DND-41 (cell line): ENCODE results near the gene GPC4.

Source experiments
- ATAC-seq: fragments of 200-7000 bp; cut with Tn5 transposase; 3 replicates; pipeline ENCODE4 v1.9.1; 2021; ENCODE audit warnings: low read depth; ENCODE audit not compliant: insufficient read depth
- DNase-seq: peaks from one replicate; pipeline ENCODE4 v3.0.0-alpha.2; 2020
- H2AFZ ChIP-seq: 2 replicates; pipeline ENCODE4 v1.6.0; 2012; ENCODE audit warnings: low read depth, low read length
- H3K27ac ChIP-seq: 2 replicates; pipeline ENCODE4 v1.5.1; 2012; ENCODE audit warnings: low read length, inconsistent platforms
- H3K27me3 ChIP-seq: fragments of 200-600 bp; sonication (generic); 2 replicates; pipeline ENCODE4 v1.6.0; 2012; ENCODE audit warnings: low read length, mild to moderate bottlenecking, inconsistent platforms; ENCODE audit not compliant: insufficient read depth, poor library complexity
- H3K36me3 ChIP-seq: 2 replicates; pipeline ENCODE4 v1.5.1; 2012; ENCODE audit warnings: low read length, inconsistent platforms; ENCODE audit not compliant: insufficient read depth
- H3K4me1 ChIP-seq: 2 replicates; pipeline ENCODE4 v1.5.1; 2012; ENCODE audit warnings: mild to moderate bottlenecking, low read length; ENCODE audit not compliant: insufficient read depth
- H3K4me2 ChIP-seq: 2 replicates; pipeline ENCODE4 v1.6.0; 2012; ENCODE audit warnings: mild to moderate bottlenecking, moderate library complexity, low read length, inconsistent platforms; ENCODE audit not compliant: insufficient read depth
- H3K4me3 ChIP-seq, 2 experiments: fragments of 200-600 bp in 1 of 2; shearing (Covaris generic) in 1 of 2; 2 replicates each; pipeline ENCODE4 v1.5.1; 2012 to 2016; ENCODE audit warnings: inconsistent platforms in 2 of 2, low read length in 2 of 2, mild to moderate bottlenecking in 2 of 2, low read depth in 1 of 2, moderate library complexity in 1 of 2
- H3K79me2 ChIP-seq: 2 replicates; pipeline ENCODE4 v1.6.0; 2012; ENCODE audit warnings: low read length, inconsistent platforms; ENCODE audit not compliant: insufficient read depth
- H3K9ac ChIP-seq: 2 replicates; pipeline ENCODE4 v1.6.0; 2012; ENCODE audit warnings: low read depth, mild to moderate bottlenecking, inconsistent platforms, low read length, moderate library complexity
- H3K9me3 ChIP-seq: 2 replicates; pipeline ENCODE4 v1.5.1; 2012; ENCODE audit warnings: low read length, moderate library complexity, mild to moderate bottlenecking, inconsistent platforms; ENCODE audit not compliant: insufficient read depth, severe bottlenecking
- H4K20me1 ChIP-seq: 2 replicates; pipeline ENCODE4 v1.6.0; 2012; ENCODE audit warnings: low read length; ENCODE audit not compliant: insufficient read depth
- EZH2 ChIP-seq: IDR thresholded peaks from 3 replicates; pipeline ENCODE4 v1.6.1; 2012; ENCODE audit warnings: borderline replicate concordance, low read depth, mild to moderate bottlenecking, moderate library complexity, low read length, inconsistent platforms; ENCODE audit not compliant: severe bottlenecking
- TF ChIP-seq, protein P1 (sequence below): IDR thresholded peaks from 2 replicates; pipeline ENCODE4 v1.5.1; 2012; ENCODE audit warnings: borderline replicate concordance, low read length, moderate library complexity, mild to moderate bottlenecking; ENCODE audit not compliant: poor library complexity, severe bottlenecking; ENCODE audit errors: extremely low read depth

The GPC4 gene

DNA sequence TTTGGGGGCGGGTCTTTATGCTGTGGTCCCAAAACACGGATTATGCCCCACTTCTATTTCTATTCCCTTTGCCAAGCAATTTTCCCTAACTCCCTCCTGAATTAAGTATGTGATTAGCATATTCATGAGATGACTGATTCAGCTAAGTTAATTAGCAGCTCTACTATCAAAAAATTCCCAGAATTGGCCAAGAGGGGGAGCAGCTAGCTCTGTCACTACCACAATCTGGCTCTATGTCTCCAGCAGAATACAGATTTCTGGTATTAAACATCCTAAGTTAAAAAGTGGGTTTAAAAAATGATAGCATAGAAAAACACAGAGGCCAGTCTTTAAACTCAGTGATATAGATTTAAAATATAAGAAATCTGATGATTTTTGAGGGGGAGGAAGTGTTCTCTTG, 80.3 kb downstream of the GPC4 start:
- H3K4me2 ChIP-seq, result no peak overlapping the region
- no peaks in the 10 kb centered on the region for H3K27me3 ChIP-seq
- no peak overlapping the region for H3K4me3 ChIP-seq
- ATAC-seq (peak; percentile 69), DNase-seq (peak; percentile 43)
- H3K9ac ChIP-seq, result no peak overlapping the region
- TF ChIP-seq EZH2, result no peak
- TF ChIP-seq, protein P1, sequence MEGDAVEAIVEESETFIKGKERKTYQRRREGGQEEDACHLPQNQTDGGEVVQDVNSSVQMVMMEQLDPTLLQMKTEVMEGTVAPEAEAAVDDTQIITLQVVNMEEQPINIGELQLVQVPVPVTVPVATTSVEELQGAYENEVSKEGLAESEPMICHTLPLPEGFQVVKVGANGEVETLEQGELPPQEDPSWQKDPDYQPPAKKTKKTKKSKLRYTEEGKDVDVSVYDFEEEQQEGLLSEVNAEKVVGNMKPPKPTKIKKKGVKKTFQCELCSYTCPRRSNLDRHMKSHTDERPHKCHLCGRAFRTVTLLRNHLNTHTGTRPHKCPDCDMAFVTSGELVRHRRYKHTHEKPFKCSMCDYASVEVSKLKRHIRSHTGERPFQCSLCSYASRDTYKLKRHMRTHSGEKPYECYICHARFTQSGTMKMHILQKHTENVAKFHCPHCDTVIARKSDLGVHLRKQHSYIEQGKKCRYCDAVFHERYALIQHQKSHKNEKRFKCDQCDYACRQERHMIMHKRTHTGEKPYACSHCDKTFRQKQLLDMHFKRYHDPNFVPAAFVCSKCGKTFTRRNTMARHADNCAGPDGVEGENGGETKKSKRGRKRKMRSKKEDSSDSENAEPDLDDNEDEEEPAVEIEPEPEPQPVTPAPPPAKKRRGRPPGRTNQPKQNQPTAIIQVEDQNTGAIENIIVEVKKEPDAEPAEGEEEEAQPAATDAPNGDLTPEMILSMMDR, result peak; percentile 60
- H3K9me3 ChIP-seq, result no peaks in the 10 kb centered on the region
- no peak overlapping the region for H3K27ac ChIP-seq
- H3K36me3 ChIP-seq, result no peaks in the 10 kb centered on the region
- no peak overlapping the region for H2AFZ ChIP-seq
- no peaks in the 10 kb centered on the region for H3K79me2 ChIP-seq
- no peaks in the 10 kb centered on the region for H4K20me1 ChIP-seq
- no peaks in the 10 kb centered on the region for H3K4me1 ChIP-seq

DNA sequence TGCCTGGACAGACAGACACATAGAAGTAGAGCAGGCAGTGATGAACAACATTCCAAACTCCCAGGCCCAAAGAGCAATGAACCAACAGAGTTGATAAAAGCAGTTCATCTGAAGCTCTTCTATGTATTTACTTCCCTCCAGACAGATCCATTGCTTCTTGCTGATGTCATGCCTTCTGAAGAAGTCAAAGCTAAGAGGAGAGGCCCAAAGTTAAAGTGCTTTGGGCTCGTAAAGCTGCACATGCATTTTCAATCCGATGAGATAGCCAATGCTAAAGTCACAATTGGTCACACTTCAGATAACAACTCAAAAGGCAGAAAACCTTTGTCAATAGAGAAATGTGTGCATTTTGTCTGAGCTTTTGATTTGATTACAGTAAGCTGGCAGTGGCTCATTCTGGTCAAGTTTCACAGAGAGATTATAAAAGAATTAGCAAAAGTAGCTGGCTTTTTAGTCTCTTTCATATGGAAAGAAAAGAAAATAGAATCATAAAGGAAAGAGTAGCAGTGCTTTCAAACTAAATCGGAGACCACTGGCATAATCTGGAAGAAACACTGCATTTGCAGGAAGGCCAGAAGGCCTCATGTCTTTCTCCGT, 82.0 kb downstream of the GPC4 start:
- Histone ChIP-seq H3K4me3 (no peak overlapping the region), H3K27ac (no peak overlapping the region), H3K79me2 (no peaks in the 10 kb centered on the region), H3K27me3 (no peaks in the 10 kb centered on the region), H3K9ac (no peak overlapping the region), H3K4me2 (no peak overlapping the region), H3K4me1 (no peaks in the 10 kb centered on the region), H2AFZ (no peak overlapping the region), H3K9me3 (no peaks in the 10 kb centered on the region), H4K20me1 (no peaks in the 10 kb centered on the region), H3K36me3 (no peaks in the 10 kb centered on the region)
- no peak for DNase-seq
- no peak for TF ChIP-seq EZH2
- TF ChIP-seq, protein P1, result no peak
- ATAC-seq, result no peak

DNA sequence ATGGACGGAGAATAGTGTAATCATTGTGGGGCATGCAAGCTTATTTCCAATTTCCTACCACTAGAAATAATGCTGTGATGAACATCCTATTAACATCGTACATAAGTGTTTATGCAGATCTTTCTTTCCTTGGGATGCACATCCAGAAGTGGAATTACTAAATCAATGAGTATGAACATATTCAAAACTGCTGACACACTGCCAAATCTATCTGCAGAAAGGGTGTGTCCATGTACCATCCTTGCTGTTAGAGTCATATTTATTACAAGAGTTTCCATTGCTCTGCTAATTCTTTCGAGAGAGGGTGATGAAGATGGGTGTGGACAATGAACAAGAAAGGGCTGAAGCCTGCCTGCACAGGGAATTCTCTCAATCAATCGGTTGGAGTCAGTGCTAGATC, 82.6 kb downstream of the GPC4 start:
- Histone ChIP-seq H3K4me2 (no peak overlapping the region), H3K36me3 (no peaks in the 10 kb centered on the region), H2AFZ (no peak overlapping the region), H3K9me3 (no peaks in the 10 kb centered on the region), H3K79me2 (no peaks in the 10 kb centered on the region), H3K4me1 (no peaks in the 10 kb centered on the region), H3K9ac (no peak overlapping the region), H3K4me3 (no peak overlapping the region), H3K27ac (no peak overlapping the region), H4K20me1 (no peaks in the 10 kb centered on the region), H3K27me3 (no peaks in the 10 kb centered on the region)
- TF ChIP-seq, protein P1, result no peak
- TF ChIP-seq EZH2, result no peak
- ATAC-seq, result no peak
- no peak for DNase-seq
